NT2/D1 (cell line): ENCODE data around the gene GRB10.

Experiments
- DNase-seq: peaks from one replicate; pipeline ENCODE4 v3.0.0-alpha.2; 2011; ENCODE audit warnings: low read depth, low spot score
- H3K27me3 ChIP-seq: 2 replicates; pipeline ENCODE4 v1.6.0; 2011; ENCODE audit warnings: mild to moderate bottlenecking; ENCODE audit not compliant: insufficient read length, insufficient read depth
- H3K36me3 ChIP-seq: 2 replicates; pipeline ENCODE4 v1.6.1; 2011; ENCODE audit warnings: mild to moderate bottlenecking, low read length, mixed read lengths; ENCODE audit not compliant: insufficient read depth, insufficient read length
- H3K4me1 ChIP-seq: 2 replicates; pipeline ENCODE4 v1.5.1; 2011; ENCODE audit not compliant: insufficient read depth, insufficient read length
- H3K4me3 ChIP-seq: 2 replicates; pipeline ENCODE4 v1.5.1; 2011; ENCODE audit warnings: low read depth; ENCODE audit not compliant: insufficient read length
- H3K9ac ChIP-seq: 2 replicates; pipeline ENCODE4 v1.6.0; 2011; ENCODE audit warnings: low read depth; ENCODE audit not compliant: insufficient read length
- H3K9me3 ChIP-seq: 2 replicates; pipeline ENCODE4 v1.5.1; 2011; ENCODE audit warnings: mild to moderate bottlenecking, low read length; ENCODE audit not compliant: insufficient read depth
- SUZ12 ChIP-seq: IDR thresholded peaks from 2 replicates; pipeline ENCODE4 v1.6.1; 2011; ENCODE audit not compliant: insufficient read length, insufficient read depth; ENCODE audit errors: extremely low read depth
- YY1 ChIP-seq: IDR thresholded peaks from 2 replicates; pipeline ENCODE4 v1.6.1; 2011; ENCODE audit not compliant: insufficient read length, insufficient read depth
- ZNF274 ChIP-seq: IDR thresholded peaks from 2 replicates; pipeline ENCODE4 v1.6.1; 2011; ENCODE audit warnings: mild to moderate bottlenecking, low read depth, low read length

GRB10 gene

DNA sequence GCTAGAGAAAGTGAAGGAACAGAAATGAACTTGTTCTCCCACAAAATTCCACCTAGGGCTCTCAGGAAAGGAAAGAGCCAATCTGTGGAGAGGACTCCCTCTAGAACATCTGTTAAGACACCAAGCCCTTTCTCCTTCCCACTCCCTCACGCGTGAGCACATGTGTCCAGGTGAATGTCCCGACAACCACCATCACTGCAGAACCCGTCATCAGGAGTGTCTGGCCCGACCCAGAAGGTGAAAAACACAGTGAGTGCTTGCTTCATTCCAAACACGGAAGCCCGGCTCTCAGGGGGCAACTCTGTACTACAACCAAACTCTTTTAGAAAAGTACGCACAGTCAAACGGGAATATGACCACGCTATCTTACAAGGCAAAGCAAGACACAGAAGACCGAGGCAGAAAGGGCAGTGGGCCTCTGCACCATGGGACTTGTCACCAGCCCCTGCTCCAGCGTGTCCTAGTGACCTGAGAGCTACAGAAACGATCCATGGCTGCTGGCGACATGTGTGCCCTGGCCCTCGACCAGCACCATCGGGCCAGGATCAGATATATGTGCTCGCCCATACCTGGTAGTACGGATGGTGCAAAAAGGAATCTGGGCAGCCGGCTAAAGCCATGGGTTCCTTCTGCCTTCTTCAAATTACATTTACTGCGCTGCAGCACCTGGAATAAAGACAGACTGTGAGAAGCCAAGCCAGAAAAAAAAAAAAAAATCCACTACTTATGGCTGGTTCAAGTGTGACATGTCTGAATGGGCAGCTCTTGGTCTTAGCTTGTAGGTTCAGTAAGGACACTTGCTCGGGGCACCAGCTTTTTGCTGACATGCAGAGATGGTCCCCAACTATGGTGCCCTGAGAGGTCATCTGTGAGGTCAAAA lies 50.8 kb downstream of the GRB10 start:
- Histone ChIP-seq H3K4me3 (no peak overlapping the region), H3K4me1 (peaks cover 3% of the 10 kb centered on the region), H3K36me3 (peaks cover 16% of the 10 kb centered on the region), H3K9me3 (no peaks in the 10 kb centered on the region), H3K27me3 (no peaks in the 10 kb centered on the region), H3K9ac (no peak overlapping the region)
- no peak for DNase-seq
- no peak for TF ChIP-seq SUZ12
- no peak for TF ChIP-seq YY1
- TF ChIP-seq ZNF274, result no peak

GRCh38 chr7:50730446-50731400 lies 52.0 kb downstream of the GRB10 start:
- Histone ChIP-seq H3K4me3 (no peak overlapping the region), H3K27me3 (no peaks in the 10 kb centered on the region), H3K9ac (no peak overlapping the region), H3K9me3 (no peaks in the 10 kb centered on the region), H3K36me3 (peaks cover 23% of the 10 kb centered on the region), H3K4me1 (peaks cover 3% of the 10 kb centered on the region)
- TF ChIP-seq SUZ12, result no peak
- no peak for TF ChIP-seq YY1
- TF ChIP-seq ZNF274, result no peak
- DNase-seq, result no peak

GRCh38 chr7:50729962-50730361 lies 52.7 kb downstream of the GRB10 start:
- Histone ChIP-seq H3K4me1 (peaks cover 3% of the 10 kb centered on the region), H3K9ac (no peak overlapping the region), H3K27me3 (no peaks in the 10 kb centered on the region), H3K4me3 (no peak overlapping the region), H3K9me3 (no peaks in the 10 kb centered on the region), H3K36me3 (peaks cover 29% of the 10 kb centered on the region)
- TF ChIP-seq YY1 (no peak), SUZ12 (no peak), ZNF274 (no peak)
- DNase-seq, result no peak

DNA sequence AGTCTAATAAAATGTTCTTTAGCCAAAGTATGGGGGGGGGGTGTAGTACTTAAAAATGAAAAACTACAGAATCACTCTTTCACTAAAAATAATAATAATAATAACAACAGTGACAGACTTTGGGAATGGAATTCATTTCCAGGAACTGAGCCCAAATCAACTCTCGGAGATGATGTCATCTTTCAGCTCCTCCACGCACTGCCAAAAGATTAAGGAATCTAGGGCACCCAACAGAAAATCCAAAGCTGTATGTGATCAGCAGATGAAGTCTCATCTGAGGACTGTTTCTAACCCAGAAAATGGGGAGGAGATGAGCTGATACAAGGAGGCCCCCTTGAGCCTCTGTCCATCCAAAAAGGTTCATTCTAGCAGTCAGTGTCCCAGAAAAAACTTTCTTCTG lies 54.5 kb downstream of the GRB10 start:
- H3K4me3 ChIP-seq, result no peak overlapping the region
- H3K27me3 ChIP-seq, result no peaks in the 10 kb centered on the region
- H3K9me3 ChIP-seq, result no peaks in the 10 kb centered on the region
- no peak for TF ChIP-seq SUZ12
- TF ChIP-seq ZNF274, result no peak
- no peak for TF ChIP-seq YY1
- H3K4me1 ChIP-seq, result no peaks in the 10 kb centered on the region
- no peak for DNase-seq
- H3K36me3 ChIP-seq, result peaks cover 43% of the 10 kb centered on the region
- no peak overlapping the region for H3K9ac ChIP-seq

GRCh38 chr7:50727711-50728110 lies 55.0 kb downstream of the GRB10 start:
- TF ChIP-seq SUZ12 (no peak), YY1 (no peak), ZNF274 (no peak)
- no peaks in the 10 kb centered on the region for H3K4me1 ChIP-seq
- no peaks in the 10 kb centered on the region for H3K9me3 ChIP-seq
- no peaks in the 10 kb centered on the region for H3K27me3 ChIP-seq
- H3K4me3 ChIP-seq, result no peak overlapping the region
- DNase-seq, result no peak
- H3K36me3 ChIP-seq, result peaks cover 43% of the 10 kb centered on the region
- no peak overlapping the region for H3K9ac ChIP-seq

GRCh38 chr7:50727072-50727471 lies 55.6 kb downstream of the GRB10 start:
- Histone ChIP-seq H3K36me3 (peaks cover 41% of the 10 kb centered on the region), H3K4me1 (peaks cover under 1% of the 10 kb centered on the region)
- DNase-seq, result no peak

GRCh38 chr7:50725774-50726173 lies 56.9 kb downstream of the GRB10 start:
- Histone ChIP-seq H3K4me3 (no peak overlapping the region), H3K9ac (no peak overlapping the region), H3K4me1 (peaks cover 6% of the 10 kb centered on the region), H3K9me3 (no peaks in the 10 kb centered on the region), H3K36me3 (peaks cover 41% of the 10 kb centered on the region), H3K27me3 (no peaks in the 10 kb centered on the region)
- TF ChIP-seq SUZ12 (no peak), YY1 (no peak), ZNF274 (no peak)
- DNase-seq, result no peak

More at GRCh38 chr7:50727072-50727471, 55.6 kb downstream of the GRB10 start:
- Histone ChIP-seq H3K9ac (no peak overlapping the region), H3K9me3 (no peaks in the 10 kb centered on the region), H3K4me3 (no peak overlapping the region), H3K27me3 (no peaks in the 10 kb centered on the region)
- TF ChIP-seq ZNF274 (no peak), YY1 (no peak), SUZ12 (no peak)
